GM10248 (cell line): Measurements from ENCODE around the gene DHX30.

Experiments used
- CTCF ChIA-PET: fragments of 300-600 bp; sonication (Branson Sonifier 250); formaldehyde crosslinking; extraction: SDS; loops from one replicate; lab custom pipeline; 2021; ENCODE audit warnings: antibody characterized with exemption; lab: Yijun Ruan, JAX
- POLR2A ChIA-PET: fragments of 350-650 bp; sonication (Branson Sonifier 250); formaldehyde crosslinking; extraction: SDS; loops from one replicate; lab custom pipeline; 2020; ENCODE audit warnings: antibody characterized with exemption; lab: Yijun Ruan, JAX
- DNase-seq: peaks from one replicate; pipeline ENCODE4 v3.0.0; 2012; ENCODE audit errors: extremely low spot score
- CTCF ChIP-seq: IDR thresholded peaks from 2 replicates; pipeline ENCODE4 v1.5.1; 2012; ENCODE audit warnings: mild to moderate bottlenecking, low read depth; ENCODE audit errors: extremely low read depth, missing control alignments, control extremely low read depth

DHX30 gene

DNA sequence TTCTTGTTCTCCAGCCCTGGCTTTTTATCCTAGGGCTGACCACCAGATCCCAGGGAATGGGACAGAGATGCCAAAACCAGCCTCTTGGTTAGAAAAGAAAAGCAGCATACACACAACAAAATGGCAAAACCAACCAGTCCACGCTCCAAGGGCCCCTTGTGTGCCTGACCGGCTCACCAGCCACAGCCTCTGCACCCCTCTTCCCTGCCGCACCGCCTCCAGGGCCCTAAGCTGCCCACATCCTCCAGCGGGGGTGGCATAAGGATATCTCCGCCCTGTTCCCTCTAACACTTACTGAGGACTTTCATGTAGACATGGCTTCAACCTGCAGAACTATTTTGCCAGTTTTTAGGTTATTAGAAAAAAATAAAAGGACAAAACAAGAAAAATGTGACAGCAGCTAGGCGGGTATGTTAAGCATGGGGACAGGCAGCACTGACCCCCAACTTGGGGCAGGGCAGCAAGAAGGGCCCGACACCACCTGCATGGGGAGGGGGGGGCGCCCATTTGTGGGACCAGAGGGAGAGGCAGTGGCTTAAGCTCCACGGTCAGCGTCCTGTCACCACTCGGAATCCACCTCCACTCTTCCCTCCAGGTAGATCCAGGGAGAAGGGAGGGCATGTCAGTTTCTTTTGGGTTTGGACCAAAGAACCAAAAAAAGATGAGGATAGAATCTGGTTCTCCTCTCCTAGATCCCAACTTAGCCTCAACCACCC is 49.1 kb downstream of the DHX30 start:
- DNase-seq, result no peak
- CTCF ChIA-PET, result interaction anchor here (1.0 kb wide), 1 partner anchor 299 kb away, joined by 3 read pairs; no protein-coding TSS in a partner anchor
- POLR2A ChIA-PET, result no interaction called here
- no peak for TF ChIP-seq CTCF

DNA sequence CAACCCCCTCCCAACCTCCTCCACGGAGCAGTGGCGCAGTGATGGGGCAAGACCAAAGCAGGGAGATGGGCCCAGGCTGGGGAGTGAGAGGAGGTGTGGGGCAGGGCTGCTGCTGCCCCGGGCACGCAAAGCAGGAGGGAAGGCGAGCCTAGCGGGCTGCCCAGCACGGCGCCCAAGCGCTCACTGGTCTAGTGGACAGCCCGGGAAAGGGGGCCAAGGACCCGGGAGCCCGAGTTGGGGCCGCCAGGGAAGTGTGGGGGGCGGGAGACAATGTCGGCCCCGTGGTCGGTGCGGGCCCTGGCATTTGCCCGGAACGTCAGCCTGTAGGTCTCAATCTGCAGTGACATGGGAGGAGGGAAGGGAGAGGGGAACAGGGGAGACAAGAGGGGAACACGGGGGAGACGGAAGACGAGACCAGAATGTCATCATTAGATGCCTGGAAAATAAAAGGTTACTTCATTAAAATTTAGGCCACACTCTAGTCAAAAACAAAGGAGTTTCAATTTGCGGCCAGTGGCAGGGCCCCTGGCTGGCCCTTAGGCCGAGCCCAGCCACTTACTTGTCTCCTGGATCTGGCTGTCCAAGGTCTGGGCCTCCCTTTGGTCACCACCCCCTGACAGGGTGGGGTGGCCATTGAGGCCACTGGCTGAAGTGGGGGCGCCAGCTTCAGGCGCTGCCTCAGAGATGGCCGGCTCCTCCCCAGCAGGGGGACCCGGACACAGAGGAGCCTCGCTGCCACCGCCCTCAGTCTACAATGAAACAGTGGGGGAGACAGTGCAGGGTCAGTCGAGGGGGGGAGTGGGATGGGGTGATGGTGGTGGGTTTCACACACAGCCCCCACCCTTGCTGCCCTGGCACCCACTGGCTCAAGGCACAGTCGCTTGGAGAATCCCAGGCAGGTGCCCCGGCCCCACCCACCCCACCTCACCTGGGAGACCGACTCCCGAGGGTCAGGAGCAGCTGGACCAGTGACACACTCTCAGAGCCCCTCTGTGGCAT is 50.0 kb downstream of the DHX30 start:
- CTCF ChIA-PET, result no interaction called here
- no peak for TF ChIP-seq CTCF
- POLR2A ChIA-PET, result interaction anchor here (0.7 kb wide), 1 partner anchor 55 kb away, joined by 7 read pairs; no protein-coding TSS in a partner anchor
- DNase-seq, result no peak

DNA sequence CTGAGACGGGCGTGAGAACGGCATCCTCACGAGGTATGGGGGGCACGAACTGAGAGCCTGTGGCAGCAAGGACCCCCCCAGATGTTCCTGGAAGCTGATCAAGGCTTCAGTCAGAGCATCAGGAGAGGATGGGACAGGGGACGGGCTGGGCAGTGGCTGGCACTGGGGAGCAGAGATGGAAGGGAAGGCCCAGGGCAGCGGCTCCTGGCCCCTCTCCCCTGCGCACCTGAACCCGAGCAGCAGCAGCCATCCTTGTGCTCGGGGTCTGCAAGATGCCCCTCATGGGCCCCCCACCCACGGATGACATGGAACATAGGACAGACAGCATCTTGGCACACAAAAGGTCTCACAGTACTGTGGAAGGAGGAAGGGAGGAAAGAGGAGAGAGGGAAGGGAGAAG is 51.3 kb downstream of the DHX30 start:
- DNase-seq, result no peak
- POLR2A ChIA-PET, result no interaction called here
- no peak for TF ChIP-seq CTCF
- CTCF ChIA-PET, result interaction anchor here (1.0 to 1.1 kb wide), 3 partner anchors 20 to 433 kb away, joined by 3 read pairs; no protein-coding TSS in a partner anchor

- DNase-seq, result no peak
- no peak for TF ChIP-seq CTCF
- ChIA-PET POLR2A (no interaction called here), CTCF (interaction anchor here (1.0 to 1.1 kb wide), 3 partner anchors 20 to 434 kb away, joined by 3 read pairs; no protein-coding TSS in a partner anchor)
Observed at GRCh38 chr3:47854720-47855455, 52.0 kb downstream of the DHX30 start.

- ChIA-PET CTCF (interaction anchor here (1.1 kb wide), 1 partner anchor 435 kb away, joined by 3 read pairs; no protein-coding TSS in a partner anchor), POLR2A (no interaction called here)
- no peak for TF ChIP-seq CTCF
- DNase-seq, result no peak
Observed at GRCh38 chr3:47855461-47856383, 52.8 kb downstream of the DHX30 start.
